NCI-H128 (cell line): ENCODE results near the gene ZAR1.
"Not testable (repeated sequence)": the region's sequence is repeated elsewhere in the genome, so short reads cannot be mapped to it uniquely, and the experiment has no call there.

Experiments
- DNase-seq: peaks from one replicate; lab custom pipeline; 2025; ENCODE audit not compliant: unreplicated experiment; lab: John Stamatoyannopoulos, UW

ZAR1 gene, protein sequence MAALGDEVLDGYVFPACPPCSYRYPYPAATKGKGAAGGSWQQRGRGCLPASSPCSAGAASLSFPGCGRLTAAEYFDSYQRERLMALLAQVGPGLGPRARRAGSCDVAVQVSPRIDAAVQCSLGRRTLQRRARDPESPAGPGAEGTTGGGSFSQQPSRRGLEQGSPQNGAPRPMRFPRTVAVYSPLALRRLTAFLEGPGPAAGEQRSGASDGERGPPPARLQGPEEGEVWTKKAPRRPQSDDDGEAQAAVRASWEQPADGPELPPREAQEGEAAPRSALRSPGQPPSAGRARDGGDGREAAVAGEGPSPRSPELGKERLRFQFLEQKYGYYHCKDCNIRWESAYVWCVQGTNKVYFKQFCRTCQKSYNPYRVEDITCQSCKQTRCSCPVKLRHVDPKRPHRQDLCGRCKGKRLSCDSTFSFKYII

DNA sequence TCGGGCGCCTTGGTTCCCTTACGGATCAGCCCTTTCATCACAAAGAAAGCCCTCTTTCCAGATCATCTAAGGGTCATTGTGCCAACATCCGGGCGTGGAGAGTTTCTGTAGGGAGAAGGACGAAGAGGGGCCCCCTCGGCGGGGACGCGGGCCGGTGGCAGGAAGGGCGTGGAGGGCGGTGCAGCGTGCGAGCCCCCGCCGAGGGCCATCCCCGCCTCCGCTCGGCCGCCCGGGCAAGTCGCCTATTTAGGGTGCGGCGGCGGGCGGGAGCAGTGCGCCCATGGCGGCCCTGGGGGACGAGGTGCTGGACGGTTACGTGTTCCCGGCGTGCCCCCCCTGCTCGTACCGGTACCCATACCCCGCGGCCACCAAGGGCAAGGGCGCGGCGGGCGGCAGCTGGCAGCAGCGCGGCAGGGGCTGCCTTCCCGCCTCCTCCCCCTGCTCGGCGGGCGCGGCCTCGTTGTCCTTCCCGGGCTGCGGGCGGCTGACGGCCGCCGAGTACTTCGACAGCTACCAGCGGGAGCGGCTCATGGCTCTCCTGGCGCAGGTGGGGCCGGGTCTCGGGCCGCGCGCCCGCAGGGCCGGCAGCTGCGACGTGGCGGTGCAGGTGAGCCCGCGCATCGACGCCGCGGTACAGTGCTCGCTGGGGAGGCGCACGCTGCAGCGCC lies at the start of gene ZAR1:
Gene ZAR1, plus strand, starts transcription at position 241 of the 668 bp plus-strand sequence. Its CDS starts 40 bp downstream, at position 281.
- DNase-seq = no peak

- not testable (repeated sequence) for DNase-seq
Observed at GRCh38 chr4:48440914-48441313, 49.1 kb upstream of the ZAR1 start.

DNA sequence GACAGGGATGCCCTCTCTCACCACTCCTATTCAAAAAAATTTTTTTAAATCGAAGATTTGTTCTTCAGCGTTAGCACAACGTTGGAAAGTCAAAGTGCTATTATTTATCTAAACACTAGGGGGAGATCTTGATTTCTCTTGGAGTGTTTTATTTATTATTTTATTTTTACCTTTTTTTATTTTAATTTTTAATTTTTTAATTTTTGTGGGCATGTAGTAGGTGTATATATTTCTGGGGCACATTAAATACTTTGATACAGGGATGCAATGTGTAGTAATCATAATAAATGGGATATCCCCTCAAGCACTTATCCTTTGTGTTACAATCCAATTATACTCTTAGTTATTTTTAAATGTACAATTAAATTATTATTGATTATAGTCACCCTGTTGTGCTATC lies 44.3 kb upstream of the ZAR1 start:
- DNase-seq = no peak

DNA sequence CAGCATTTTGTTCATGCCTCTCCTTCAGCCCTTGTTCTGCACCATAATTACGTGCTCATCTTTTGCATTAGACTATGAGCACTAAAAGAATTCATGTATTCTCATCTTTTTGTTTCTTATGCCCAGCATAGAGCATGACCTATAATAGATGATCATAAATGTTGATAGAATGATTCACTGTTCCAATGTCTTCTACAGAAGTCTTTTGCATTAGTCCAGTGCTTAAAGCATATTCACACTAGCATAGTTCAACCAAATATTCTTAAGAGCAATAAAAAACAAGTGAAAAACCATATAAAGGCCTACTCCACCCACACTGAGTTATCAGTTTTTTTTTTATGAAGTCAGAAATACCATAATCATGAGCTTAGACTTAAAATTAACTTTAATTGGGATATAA lies 43.4 kb upstream of the ZAR1 start:
- DNase-seq = no peak

- DNase-seq = no peak
Observed at GRCh38 chr4:48449151-48449550, 40.9 kb upstream of the ZAR1 start.

DNA sequence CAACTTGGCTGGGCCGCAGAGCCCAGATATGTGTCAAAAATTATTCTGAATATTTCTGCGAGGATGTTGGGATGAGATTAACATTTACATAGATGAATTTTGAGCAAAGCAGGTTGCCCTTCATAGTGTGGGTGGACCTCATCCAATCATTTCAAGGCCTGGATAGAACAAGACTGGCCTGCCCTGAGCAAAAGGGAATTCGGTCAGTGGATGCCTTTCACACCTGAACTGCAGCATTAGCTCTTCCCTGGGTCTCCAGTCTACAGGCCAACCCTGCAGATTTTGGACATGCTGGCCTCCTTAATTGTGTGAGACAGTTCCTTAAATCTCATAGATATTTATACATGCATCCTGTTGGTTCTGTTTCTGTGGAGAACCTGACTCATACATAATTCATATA lies 39.3 kb upstream of the ZAR1 start:
- no peak for DNase-seq

DNA sequence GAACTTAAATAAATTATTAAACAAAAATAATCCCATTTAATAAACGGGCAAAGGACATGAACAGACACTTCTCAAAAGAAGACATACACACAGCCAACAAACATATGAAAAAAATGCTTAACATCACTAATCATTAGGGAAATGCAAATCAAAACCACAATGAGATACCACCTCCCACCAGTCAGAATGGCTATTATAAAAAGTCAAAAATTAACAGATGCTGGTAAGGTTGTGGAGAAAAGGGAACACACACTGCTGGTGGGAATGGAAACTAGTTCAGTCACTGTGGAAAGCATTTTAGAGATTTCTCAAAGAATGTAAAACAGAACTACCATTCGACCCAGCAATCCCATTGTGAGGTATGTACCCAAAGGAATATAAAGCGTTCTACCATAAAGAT lies 38.4 kb upstream of the ZAR1 start:
- not testable (repeated sequence) for DNase-seq

- no peak for DNase-seq
Observed at GRCh38 chr4:48454591-48454990, 35.5 kb upstream of the ZAR1 start.

GRCh38 chr4:48461000-48461399 lies 29.1 kb upstream of the ZAR1 start:
- no peak for DNase-seq

GRCh38 chr4:48462363-48462762 lies 27.7 kb upstream of the ZAR1 start:
- DNase-seq = no peak

DNA sequence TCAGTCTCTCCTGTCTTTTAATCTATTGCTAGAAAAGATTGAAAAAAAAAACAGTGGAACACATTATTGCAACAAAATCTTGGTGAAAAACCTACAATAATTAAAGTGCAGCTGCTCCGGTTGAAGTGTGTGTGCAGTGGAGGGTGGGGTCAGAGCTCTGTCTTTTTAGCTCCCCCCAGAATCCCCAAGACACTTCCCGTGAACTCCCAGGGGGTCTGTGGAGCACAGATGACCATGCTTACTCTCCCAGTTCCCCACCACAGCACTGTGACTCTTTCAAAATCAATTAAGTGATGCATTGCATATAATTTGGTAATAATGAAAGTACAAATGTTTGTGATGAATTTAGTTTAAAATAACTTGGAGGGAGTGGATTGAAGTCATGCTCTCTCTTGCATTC lies 22.6 kb upstream of the ZAR1 start:
- no peak for DNase-seq

DNA sequence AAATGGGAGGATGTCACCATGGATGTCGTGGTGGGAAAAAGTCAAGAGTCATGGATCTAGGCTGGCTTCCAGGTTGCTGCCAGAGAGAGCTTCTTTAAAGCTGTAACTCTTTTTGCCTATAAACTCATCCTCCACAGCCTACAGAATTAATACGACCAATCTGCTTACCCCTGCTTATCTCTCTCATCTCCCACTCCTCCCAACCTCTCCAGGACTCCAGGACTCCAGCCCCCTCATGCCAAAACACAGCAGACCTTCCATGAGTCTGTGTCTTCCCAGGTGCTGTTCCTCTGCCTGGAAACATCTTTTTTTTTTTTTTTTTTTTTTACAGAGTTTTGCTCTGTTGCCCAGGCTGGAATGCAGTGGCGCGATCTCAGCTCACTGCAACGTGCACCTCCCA lies 22.2 kb upstream of the ZAR1 start:
- DNase-seq = no peak

GRCh38 chr4:48470137-48470536 lies 19.9 kb upstream of the ZAR1 start:
- DNase-seq = no peak

DNA sequence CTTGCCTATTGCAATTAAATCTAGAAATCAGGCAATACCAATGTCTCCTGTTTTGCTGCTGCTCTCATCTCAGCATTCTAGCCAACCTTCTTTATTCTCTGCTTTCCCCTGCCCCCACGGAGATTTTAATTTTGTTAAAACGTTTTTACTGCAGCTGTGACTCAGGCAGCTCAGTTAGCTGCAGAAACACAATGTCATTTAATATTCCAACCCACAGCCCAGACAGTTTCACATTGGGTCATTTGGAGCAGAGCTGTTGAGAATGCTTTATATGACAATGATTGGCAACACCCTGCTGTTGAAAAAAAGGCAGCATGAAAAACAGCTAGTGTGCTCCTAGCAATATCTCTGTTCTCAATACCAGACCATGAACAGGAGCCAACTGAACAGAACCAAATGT lies 19.5 kb upstream of the ZAR1 start:
- peak; percentile 48 for DNase-seq

- DNase-seq = no peak
Observed at GRCh38 chr4:48472794-48473193, 17.3 kb upstream of the ZAR1 start.

DNA sequence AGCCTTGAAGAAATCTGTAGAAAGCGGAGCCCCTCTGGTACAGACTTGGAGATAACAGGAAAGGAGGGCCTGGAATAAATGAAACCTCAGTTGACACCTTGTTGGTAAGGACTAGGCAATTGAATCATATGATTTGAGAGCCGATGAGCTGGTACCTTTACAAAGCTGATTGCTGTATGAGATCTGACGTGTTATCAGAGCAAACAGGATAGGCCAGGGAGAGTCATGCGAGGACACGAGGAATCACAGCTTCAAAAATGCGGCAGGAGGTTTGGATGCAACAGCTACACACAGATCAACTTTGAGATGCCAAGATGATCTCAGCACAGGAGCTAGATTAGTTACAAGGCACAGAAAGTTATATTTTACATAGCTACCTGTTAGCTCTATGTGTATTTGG lies 14.3 kb upstream of the ZAR1 start:
- no peak for DNase-seq

DNA sequence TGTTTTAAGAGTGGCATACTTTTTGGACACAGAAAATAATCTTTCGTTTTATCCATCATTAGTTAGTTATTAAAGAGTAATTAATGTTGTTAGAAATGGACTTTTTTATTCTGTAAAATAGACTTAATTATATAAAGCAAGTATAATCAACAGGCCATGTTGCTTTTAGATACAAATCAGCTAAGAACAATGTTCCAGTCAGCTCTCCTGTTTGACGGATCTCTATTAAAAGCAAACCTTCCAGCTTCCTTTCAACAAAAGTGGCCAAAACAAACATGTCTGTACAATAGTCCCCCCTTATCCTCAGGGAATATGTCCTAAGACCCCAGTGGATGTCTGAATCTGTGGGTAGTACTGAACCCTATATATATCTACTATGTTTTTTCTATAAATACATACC lies 11.8 kb upstream of the ZAR1 start:
- DNase-seq = no peak

- DNase-seq = no peak
Observed at GRCh38 chr4:48481581-48481980, 8.5 kb upstream of the ZAR1 start.

GRCh38 chr4:48483006-48483776 lies 6.9 kb upstream of the ZAR1 start, which contains the start of gene SLC10A4:
TSS of gene SLC10A4 (plus strand) at chr4:48483343. CDS start at chr4:48483562, 219 bp downstream.
- peak; percentile 42 for DNase-seq

DNA sequence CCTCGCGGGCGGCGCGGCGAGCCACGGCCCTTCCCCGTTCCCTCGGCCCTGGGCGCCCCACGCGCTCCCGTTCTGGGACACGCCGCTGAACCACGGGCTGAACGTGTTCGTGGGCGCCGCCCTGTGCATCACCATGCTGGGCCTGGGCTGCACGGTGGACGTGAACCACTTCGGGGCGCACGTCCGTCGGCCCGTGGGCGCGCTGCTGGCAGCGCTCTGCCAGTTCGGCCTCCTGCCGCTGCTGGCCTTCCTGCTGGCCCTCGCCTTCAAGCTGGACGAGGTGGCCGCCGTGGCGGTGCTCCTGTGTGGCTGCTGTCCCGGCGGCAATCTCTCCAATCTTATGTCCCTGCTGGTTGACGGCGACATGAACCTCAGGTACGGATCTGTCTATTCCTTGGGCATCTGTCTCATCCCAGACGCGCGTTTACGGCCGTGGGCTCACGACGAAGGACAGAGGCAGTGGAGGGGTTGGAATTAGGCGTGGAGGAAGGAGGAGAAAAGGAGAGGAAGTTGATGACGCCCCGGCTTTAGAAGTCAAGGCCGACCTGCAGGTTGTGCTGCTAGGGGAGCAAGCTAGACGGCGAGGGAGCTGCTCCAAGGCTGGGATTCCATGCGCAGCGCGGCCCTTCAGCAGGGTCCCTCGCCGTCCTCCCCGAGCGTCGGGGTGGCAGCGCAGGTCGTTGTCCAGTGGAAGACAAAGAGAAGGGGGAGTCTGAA lies 6.1 kb upstream of the ZAR1 start:
- DNase-seq = no peak
